ENCODE measurements around the gene ACOX3. TPM values are rescaled to one million over a fixed set of nuclear protein-coding genes. Genes with fewer than 3 reads are reported as not detected.
"Not testable (repeated sequence)": the region's sequence is repeated elsewhere in the genome, so short reads cannot be mapped to it uniquely, and the experiment has no call there.

Gene ACOX3
- total RNA-seq, 1 donor from 2014 or later = 22.5 TPM

DNA sequence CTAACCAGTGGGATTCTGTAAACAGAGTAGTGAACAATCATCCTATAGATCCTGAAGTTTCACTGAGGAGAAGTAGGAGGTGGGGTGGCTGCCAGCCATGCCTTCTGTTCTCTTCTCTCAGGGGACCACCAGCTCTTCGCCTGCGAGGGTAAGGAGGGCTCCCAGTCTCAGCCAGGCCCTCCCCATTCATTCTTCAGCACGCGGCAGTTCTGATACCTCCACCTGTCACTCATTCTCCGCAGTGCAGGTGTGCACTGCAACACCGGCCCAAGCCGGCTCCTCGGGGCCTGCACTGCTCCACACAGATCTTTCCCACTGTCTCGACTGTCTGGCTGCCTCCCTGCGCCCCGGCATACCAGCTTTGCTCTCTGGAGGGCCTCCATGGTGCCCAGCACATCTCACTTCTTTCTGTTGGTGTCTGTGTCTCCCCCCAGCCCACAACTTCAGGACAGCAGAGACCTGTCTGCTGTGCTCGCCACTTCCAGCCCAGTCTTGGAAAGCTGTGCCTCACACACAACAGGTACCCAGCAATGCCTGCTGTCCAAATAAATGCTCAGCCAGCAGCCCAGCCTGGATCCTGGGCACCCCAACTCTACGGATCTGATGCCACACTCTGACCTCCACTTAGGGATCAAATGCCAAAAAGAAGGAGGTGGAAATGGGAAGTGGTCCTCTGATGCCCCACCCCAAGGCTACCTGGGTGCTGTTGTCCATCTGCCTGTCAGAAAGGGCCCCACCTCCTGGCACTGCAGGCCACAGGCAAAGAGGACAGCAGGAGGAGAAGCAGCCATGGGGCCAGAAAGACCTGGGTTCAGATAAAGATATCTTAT is 29.0 kb downstream of the ACOX3 start:
- intact Hi-C loops (cut with DNase I) = loop anchor here (2.0 to 10.0 kb wide), 2 partner anchors 169 to 247 kb away; no protein-coding TSS in a partner anchor
- DNase-seq (no peak), ATAC-seq (ENCODE audit: poor library complexity) (no peak)

DNA sequence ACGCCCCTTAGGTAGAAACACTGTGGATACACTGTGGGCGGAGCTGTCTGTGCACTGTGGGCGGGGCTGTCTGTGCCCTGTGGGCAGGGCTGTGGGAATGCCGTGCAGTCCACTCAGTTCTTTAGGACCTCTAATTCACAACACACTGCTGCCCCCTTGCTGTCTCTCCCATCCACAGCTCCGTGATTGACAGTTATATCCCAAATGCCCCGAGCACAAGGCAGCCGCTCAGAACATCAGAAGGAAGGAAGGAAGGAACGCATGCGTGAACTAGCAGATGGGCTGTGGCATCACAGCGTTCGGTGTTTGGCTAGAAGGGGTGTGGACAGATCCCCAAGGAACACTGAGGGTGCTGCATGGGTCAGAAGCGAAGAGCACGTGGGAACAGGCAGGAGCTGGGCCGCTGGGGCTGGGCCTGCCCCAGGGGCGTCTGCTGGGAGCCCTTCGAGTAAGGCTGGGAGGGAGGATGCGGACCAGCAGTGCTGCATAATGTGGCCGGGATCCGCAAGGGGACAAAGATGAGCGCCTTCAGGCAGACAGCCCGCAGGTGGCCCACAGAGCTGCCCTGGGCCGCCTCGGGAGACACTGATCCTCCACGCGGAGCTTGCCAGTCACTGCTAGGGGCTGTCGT is 29.8 kb downstream of the ACOX3 start:
- ATAC-seq (ENCODE audit: poor library complexity) (peak; percentile 80), DNase-seq (peak; percentile 83)
- intact Hi-C loops (cut with DNase I) = loop anchor here (2.0 to 10.0 kb wide), 2 partner anchors 168 to 246 kb away; no protein-coding TSS in a partner anchor

DNA sequence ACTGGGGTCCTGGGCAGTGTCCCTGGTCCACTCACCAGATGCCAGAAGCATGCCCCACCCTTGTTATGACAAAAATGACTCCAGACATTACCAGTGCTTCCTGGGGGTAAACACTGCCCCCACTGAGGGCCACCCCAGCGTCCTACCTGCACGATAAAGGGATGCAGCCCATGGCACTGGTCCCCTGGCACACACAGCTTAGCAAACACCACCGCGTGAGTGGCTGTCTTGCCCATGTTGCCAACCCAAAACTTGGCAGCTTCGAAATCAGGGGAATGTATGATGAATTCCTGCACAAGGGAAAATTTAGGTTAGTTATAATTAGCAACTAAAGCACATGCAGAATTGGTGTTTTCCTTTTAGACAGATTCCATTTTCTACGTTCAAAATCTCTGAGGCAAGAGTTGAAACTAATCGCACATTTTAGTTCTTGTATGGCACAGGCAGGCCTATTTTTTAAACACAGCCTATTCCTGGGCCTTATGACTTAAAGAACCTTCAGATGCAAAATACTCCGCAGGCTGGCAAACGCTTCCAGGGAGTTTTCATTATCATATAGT is 30.4 kb downstream of the ACOX3 start:
- ATAC-seq (ENCODE audit: poor library complexity) = no peak
- intact Hi-C loops (cut with DNase I) = loop anchor here (2.0 to 10.0 kb wide), 2 partner anchors 167 to 245 kb away; no protein-coding TSS in a partner anchor
- DNase-seq = no peak

GRCh38 chr4:8409264-8410065 is 31.1 kb downstream of the ACOX3 start:
- ATAC-seq (ENCODE audit: poor library complexity) (peak; percentile 64), DNase-seq (peak; percentile 81)
- intact Hi-C loops (cut with DNase I) = loop anchor here (2.0 to 10.0 kb wide), 2 partner anchors 167 to 245 kb away; no protein-coding TSS in a partner anchor

- DNase-seq (no peak), ATAC-seq (ENCODE audit: poor library complexity) (no peak)
- intact Hi-C loops (cut with DNase I) = no loop called here
These were observed 32.8 kb downstream of the ACOX3 start for GRCh38 chr4:8407756-8408155.

DNA sequence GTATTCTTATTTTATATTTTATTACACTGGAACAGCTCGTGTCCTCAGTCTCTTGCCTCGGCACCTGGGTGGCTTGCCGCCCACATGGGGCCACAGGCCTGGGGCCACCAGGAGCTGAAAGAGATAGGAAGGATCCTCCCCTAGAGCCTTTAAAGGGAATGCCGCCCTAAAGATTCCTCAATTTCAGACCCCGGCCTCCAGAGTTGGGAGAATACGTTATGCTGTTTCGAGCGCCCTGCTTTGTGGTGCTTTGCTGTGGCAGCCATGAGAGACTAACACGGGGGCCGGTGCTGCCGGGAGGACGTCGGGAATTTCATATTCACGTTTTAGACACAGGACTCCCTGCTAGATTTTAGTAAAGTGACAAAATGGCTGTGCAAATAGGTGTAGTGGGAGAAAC is 33.2 kb downstream of the ACOX3 start:
- DNase-seq = no peak
- no peak for ATAC-seq (ENCODE audit: poor library complexity)
- intact Hi-C loops (cut with DNase I) = no loop called here

DNA sequence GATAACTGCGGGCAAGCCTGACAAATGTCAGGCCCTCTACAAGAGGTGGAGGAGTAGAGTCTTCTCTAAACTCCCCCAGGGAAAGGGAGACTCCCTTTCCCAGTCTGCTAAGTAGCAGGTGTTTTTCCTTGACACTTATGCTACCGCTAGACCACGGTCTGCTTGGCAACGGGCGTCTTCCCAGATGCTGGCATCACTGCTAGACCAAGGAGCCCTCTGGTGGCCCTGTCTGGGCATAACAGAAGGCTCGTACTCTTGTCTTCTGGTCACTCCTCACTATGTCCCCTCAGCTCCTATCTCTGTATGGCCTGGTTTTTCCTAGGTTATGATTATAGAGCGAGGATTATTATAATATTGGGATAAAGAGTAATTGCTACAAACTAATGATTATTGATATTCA is 33.6 kb downstream of the ACOX3 start:
- intact Hi-C loops (cut with DNase I); ATAC-seq (ENCODE audit: poor library complexity): not testable (repeated sequence)
- DNase-seq = peak; percentile 80

DNA sequence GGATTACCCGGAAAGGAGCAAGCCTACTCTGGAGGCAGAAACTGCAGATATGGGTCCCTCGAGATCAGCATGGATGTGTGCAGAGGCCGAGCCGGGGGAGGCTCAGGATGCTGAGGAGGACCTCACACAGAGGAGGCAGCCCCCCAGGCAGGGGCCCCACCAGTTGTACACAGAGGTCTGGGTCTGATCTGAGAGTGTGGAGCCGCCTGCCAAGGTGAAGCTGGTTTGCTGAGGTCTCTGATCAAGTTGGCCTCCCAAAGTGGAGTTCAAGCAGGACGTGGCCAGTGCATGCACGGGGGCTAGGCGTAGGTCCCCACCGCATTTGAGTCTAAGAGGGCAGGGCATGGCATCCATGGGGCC is 35.0 kb downstream of the ACOX3 start:
- no peak for ATAC-seq (ENCODE audit: poor library complexity)
- intact Hi-C loops (cut with DNase I) = no loop called here
- no peak for DNase-seq

GRCh38 chr4:8404791-8405515 is 35.6 kb downstream of the ACOX3 start:
- ATAC-seq (ENCODE audit: poor library complexity) = peak; percentile 26
- DNase-seq = no peak
- intact Hi-C loops (cut with DNase I) = loop anchor here (5.0 kb wide), 1 partner anchor 88 kb away; no protein-coding TSS in a partner anchor

- DNase-seq = no peak
- intact Hi-C loops (cut with DNase I) = loop anchor here (2.0 to 5.0 kb wide), 2 partner anchors 87 to 129 kb away; no protein-coding TSS in a partner anchor
- ATAC-seq (ENCODE audit: poor library complexity) = no peak
These were observed 36.5 kb downstream of the ACOX3 start for GRCh38 chr4:8403976-8404375.

DNA sequence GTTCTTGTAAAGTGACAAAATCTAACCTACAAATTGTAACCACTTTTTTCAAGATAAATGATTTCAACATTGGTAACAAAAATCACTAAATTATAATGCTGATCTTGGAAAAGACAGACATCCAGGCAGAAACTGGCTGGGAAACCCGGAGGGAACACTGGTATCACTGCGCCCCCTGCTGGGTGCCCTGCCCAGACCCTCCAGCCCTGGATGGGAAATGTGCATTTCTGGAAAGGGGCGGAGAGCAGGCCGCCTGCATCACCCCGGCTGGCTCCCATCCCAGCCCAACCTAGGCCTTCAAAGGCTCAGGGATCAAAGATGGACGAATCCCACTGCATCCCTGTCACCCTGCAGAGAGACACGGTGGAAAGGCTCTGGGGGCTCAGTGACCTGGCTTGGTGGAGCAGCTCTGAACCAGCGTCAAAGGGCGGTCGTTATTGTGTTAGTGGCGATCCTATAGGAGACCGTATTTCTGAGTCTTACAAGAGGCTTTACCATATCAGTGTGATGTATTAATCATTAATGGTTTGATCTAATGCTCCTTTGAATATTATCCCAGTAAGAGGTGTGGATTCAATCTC is 37.3 kb downstream of the ACOX3 start:
- ATAC-seq (ENCODE audit: poor library complexity) = peak; percentile 88
- DNase-seq = peak; percentile 93
- intact Hi-C loops (cut with DNase I) = loop anchor here (2.0 to 5.0 kb wide), 2 partner anchors 86 to 128 kb away; no protein-coding TSS in a partner anchor

GRCh38 chr4:8402640-8403039 is 37.9 kb downstream of the ACOX3 start:
- DNase-seq (peak; percentile 75), ATAC-seq (ENCODE audit: poor library complexity) (peak; percentile 31)
- intact Hi-C loops (cut with DNase I) = loop anchor here (2.0 to 5.0 kb wide), 2 partner anchors 85 to 128 kb away; no protein-coding TSS in a partner anchor

GRCh38 chr4:8402181-8402597 is 38.3 kb downstream of the ACOX3 start:
- intact Hi-C loops (cut with DNase I) = loop anchor here (2.0 to 5.0 kb wide), 2 partner anchors 85 to 127 kb away; no protein-coding TSS in a partner anchor
- DNase-seq = no peak
- ATAC-seq (ENCODE audit: poor library complexity) = peak; percentile 50

GRCh38 chr4:8401665-8402064 is 38.9 kb downstream of the ACOX3 start:
- intact Hi-C loops (cut with DNase I) = loop anchor here (2.0 to 5.0 kb wide), 2 partner anchors 84 to 127 kb away; no protein-coding TSS in a partner anchor
- ATAC-seq (ENCODE audit: poor library complexity) = no peak
- no peak for DNase-seq

GRCh38 chr4:8400632-8401325 is 39.7 kb downstream of the ACOX3 start:
- ATAC-seq (ENCODE audit: poor library complexity) = no peak
- intact Hi-C loops (cut with DNase I) = loop anchor here (5.0 kb wide), 1 partner anchor 83 kb away; no protein-coding TSS in a partner anchor
- DNase-seq = no peak

DNA sequence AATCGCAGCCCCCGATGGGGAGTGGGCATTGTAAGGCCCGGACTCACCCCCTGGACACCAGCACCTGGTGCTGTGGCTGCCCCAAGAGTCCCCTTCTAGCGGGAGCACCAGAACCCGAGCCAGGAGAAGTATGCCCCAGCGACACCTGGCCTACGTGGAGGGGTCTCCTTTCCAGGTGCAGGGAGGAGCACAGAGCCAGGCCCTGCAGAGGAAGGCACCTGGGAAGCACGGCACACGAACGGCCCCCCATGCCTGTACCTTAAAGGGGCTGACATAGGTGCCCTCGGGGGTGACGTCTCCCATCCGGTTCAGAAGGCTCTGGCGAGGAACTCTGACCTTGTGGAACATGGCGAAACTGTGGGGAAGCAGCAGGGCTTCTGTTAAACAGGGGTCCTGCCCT is 41.2 kb downstream of the ACOX3 start:
- intact Hi-C loops (cut with DNase I) = loop anchor here (10.0 kb wide), 1 partner anchor 54 kb away; no protein-coding TSS in a partner anchor
- ATAC-seq (ENCODE audit: poor library complexity) (no peak), DNase-seq (no peak)

DNA sequence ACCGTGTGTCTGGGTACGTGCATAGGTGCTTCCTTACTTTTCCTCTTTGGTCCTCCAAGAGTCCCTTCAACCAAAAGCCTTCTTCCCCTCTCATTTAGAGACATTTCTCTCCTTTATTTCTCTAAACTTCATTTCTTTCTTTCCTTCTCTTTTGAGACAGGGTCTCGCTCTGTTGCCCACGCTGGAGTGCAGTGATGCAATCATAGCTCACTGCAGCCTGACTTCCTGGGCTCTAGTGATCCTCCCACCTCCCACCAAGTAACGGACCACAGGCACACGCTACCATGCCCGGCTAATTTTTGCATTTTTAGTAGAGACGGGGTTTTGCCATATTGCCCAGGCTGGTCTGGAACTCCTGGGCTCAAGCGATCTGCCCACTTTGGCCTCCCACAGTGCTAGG is 42.2 kb downstream of the ACOX3 start:
- intact Hi-C loops (cut with DNase I) = loop anchor here (10.0 kb wide), 1 partner anchor 54 kb away; no protein-coding TSS in a partner anchor
- DNase-seq (no peak), ATAC-seq (ENCODE audit: poor library complexity) (no peak)
